ENCODE results near the gene LRCOL1. TPM values are rescaled to one million over a fixed set of nuclear protein-coding genes. Genes with fewer than 3 reads are reported as not detected.

The LRCOL1 gene
- total and polyA plus RNA-seq, 10 of the 15 experiments (the other 5 are each of a cell fraction or from before 2014, with no cell fraction given), result not detected

- H4K20me1 ChIP-seq (ENCODE audit: control insufficient read depth, insufficient read depth), result no peaks in the 10 kb centered on the region
- no peak overlapping the region for H3K27ac ChIP-seq (ENCODE audit: control insufficient read depth, insufficient read depth)
- ChIA-PET CTCF (interaction anchor here (0.6 to 2.6 kb wide), 8 partner anchors 12 to 945 kb away, joined by 3 to 19 read pairs (median 4); no protein-coding TSS in a partner anchor), SMC1A (ENCODE audit: uncharacterized antibody, unreplicated experiment) (interaction anchor here (1.3 kb wide), 1 partner anchor 147 kb away, joined by 8 read pairs; no protein-coding TSS in a partner anchor), POLR2A (no interaction called here), RAD21 (ENCODE audit: unreplicated experiment) (interaction anchor here (1.2 kb wide), 3 partner anchors 99 to 408 kb away, joined by 3 to 16 read pairs (median 6); no protein-coding TSS in a partner anchor)
- FAIRE-seq (no peak), DNase-seq (ENCODE audit: low read depth, low spot score) (no peak), ATAC-seq (peak; percentile 70)
- intact Hi-C loops (cut with micrococcal nuclease; ENCODE audit: unreplicated experiment), result loop anchor here (1.0 to 5.0 kb wide), 2 partner anchors 146 to 409 kb away; no protein-coding TSS in a partner anchor
- no peaks in the 10 kb centered on the region for H3K9me3 ChIP-seq (replicated peaks; ENCODE audit: control insufficient read depth, insufficient read depth, low read length)
- H3K36me3 ChIP-seq (ENCODE audit: control insufficient read depth in 2 of 2, insufficient read depth in 2 of 2, low read length in 1 of 2), result no peaks in the 10 kb centered on the region
- WGBS (ENCODE audit: insufficient coverage, insufficient replicate concordance, low lambda C conversion rate, missing lambda C conversion rate), result 42% methylated on average over 20 of the region's 21 CpGs
- BruUV-seq (replicated peaks), result no TSS peak
- H3K27me3 ChIP-seq (replicated peaks in 1 of 2; ENCODE audit: control insufficient read depth in 2 of 2, insufficient read depth in 2 of 2, low read length in 1 of 2), result no peaks in the 10 kb centered on the region; a peak in 1 of 4 replicates
- H3K4me2 ChIP-seq (ENCODE audit: control insufficient read depth, insufficient read depth), result peak overlapping the region; percentile 85; the same call in 1 of the 2 replicates
- H3K9ac ChIP-seq (ENCODE audit: control insufficient read depth, insufficient read depth, low read length), result no peak overlapping the region
- H3K79me2 ChIP-seq (ENCODE audit: control insufficient read depth, insufficient read depth, low read length), result no peaks in the 10 kb centered on the region
- in situ Hi-C loops (cut with MboI), result no loop called here
- H2AFZ ChIP-seq (ENCODE audit: control insufficient read depth, low read depth, low read length), result no peak overlapping the region
- peaks cover 6% of the 10 kb centered on the region; the same call in 1 of the 2 replicates for H3K4me1 ChIP-seq (ENCODE audit: control insufficient read depth, insufficient read depth, low read length)
- 0 out of 2 replicates have a peak overlapping the region, but pooled peaks have one; percentile 67 for H3K4me3 ChIP-seq
- TF ChIP-seq MXI1 (IDR thresholded peaks at IDR 0.05; ENCODE audit: low read depth, low read length) (no peak), STAT3 (IDR thresholded peaks at IDR 0.05; ENCODE audit: low read depth, low read length) (no peak), CREB1 (IDR thresholded peaks at IDR 0.05; ENCODE audit: low read depth) (no peak), RFX5 (IDR thresholded peaks at IDR 0.05; ENCODE audit: low read depth, low read length) (no peak), BRCA1 (IDR thresholded peaks at IDR 0.05; ENCODE audit: low read depth, low read length) (no peak), ZNF384 (IDR thresholded peaks at IDR 0.05; ENCODE audit: borderline replicate concordance, low read depth, low read length) (no peak), CEBPZ (IDR thresholded peaks at IDR 0.05; ENCODE audit: low read depth, low read length) (no peak), ZBTB33 (IDR thresholded peaks at IDR 0.05) (no peak), ZBTB11 (CRISPR knock-in tag; IDR thresholded peaks at IDR 0.05) (no peak), NR2C1 (IDR thresholded peaks at IDR 0.05) (no peak), JUND (IDR thresholded peaks at IDR 0.05; ENCODE audit: low read depth, low read length) (no peak), ESRRA (IDR thresholded peaks at IDR 0.05; ENCODE audit: low read length) (no peak), JUNB (IDR thresholded peaks at IDR 0.05) (no peak), IRF4 (IDR thresholded peaks at IDR 0.05; ENCODE audit: low read depth, low read length) (no peak), SIN3A (IDR thresholded peaks at IDR 0.05; ENCODE audit: low read depth, low read length) (no peak)
Observed at GRCh38 chr12:132561427-132562156, 48.8 kb downstream of the LRCOL1 start.
